GM18498 (cell line): ENCODE measurements around the gene SERPINB8.
A peak's percentile ranks its signal among the peaks of the same experiment; 100 is the strongest.

Experiments
- ATAC-seq: cut with Tn5 transposase; IDR thresholded peaks from one replicate; pipeline ENCODE4 v1.9.1; 2021; ENCODE audit warnings: mild to moderate bottlenecking, moderate library complexity; ENCODE audit not compliant: unreplicated experiment

Gene SERPINB8

DNA sequence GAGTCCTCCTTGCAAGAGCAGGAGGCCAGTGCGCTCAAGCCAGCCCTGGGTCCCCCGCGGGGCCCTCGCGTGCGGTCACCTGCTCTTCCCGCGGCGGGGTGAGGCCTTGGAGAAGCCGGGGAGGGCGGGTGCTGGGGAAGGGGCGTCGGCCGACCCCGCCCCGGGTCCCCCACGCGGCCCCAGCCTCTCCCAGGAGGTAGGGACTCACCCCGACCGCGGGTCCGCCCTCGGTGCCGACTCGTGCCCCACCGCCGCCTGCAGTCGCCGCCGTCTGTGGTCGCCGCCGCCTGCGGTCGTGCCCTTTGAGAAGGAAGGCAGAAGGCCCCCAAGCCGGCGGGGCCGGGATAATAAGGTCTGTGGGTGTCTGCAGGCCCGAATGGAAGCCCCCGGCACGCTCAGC is 32.7 kb downstream of the SERPINB8 start:
- ATAC-seq: no peak

DNA sequence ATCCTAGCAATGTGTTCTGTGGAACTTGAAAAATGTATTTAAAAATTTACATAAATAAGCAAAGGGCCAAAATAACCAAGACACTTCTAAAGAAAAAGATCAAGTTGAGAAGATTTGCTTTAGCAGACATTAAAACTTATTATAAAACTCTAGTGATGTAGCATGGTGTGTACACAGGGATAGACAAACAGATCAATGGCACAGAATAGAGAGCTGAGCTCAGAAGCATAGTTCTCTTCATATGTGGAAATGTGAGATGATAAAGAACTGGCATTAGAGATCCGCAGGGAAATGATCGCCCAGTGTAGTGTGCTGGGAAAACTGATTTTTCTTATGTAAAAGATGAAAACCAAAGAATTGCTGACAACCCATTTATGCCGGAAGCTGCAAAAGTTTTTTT is 39.4 kb downstream of the SERPINB8 start:
- ATAC-seq: no peak

DNA sequence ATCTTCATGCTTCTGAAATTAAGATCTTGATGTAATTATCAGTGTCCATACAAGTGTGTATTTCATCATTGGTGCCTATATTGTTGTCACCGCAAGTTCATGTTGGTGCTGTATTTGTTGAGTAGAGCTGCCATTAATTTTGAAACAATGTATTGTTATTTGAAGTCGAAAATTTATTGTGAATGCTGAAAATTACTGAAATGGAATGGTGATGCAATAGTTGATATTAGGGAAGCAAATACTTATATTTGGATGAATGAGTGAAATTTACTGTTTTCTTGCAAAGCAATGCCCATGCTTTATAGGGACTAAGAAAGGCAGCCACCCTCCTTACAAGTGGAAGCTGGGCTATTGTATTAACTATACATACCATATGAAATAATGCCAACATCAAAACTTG is 41.6 kb downstream of the SERPINB8 start:
- ATAC-seq: no peak

GRCh38 chr18:64017870-64018269 is 48.0 kb downstream of the SERPINB8 start:
- ATAC-seq: no peak

- no peak for ATAC-seq
Observed at GRCh38 chr18:64019922-64020756, 50.3 kb downstream of the SERPINB8 start.

DNA sequence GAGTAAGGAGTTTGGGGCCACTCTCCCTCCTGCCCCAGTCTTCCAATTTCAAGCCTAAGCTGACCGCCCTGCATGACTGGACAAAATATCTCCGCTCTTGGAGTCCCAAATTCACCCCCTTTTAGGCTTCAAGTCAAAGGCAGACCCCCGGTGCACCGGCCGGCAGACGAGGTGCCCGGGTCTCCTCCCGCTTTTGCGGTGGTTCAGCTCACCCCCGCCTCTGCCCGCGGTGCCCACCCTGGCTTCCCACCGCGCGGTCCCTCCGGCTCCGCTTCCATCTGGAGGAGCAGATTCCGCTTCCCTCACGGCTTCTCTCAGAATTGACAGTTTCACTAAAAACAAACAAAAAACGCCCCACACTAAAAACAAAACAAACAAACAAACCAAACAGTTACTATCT is 56.5 kb downstream of the SERPINB8 start:
- no peak for ATAC-seq

- ATAC-seq: peak; percentile 76
Observed at GRCh38 chr18:64027931-64028695, 58.2 kb downstream of the SERPINB8 start.

DNA sequence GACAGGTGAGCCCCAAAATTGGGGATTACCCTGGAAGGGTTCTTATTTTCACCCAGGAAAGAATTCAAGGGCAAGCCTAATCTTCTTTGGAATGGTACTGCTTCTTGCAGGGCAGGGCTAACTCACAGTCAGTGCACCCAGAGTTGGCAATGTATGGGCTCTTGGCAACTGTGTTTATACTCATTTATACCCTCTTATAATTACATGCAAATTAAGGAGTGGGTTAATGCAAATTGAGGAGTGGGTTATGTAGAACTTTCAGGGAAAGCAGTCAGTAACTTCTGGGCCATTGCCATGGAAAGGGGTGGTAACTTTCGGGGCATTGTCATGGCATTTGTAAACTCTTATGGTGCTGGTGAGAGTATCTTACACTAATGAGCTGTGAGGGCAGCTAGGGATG is 59.2 kb downstream of the SERPINB8 start:
- no peak for ATAC-seq

GRCh38 chr18:64031411-64031810 is 61.5 kb downstream of the SERPINB8 start:
- no peak for ATAC-seq

DNA sequence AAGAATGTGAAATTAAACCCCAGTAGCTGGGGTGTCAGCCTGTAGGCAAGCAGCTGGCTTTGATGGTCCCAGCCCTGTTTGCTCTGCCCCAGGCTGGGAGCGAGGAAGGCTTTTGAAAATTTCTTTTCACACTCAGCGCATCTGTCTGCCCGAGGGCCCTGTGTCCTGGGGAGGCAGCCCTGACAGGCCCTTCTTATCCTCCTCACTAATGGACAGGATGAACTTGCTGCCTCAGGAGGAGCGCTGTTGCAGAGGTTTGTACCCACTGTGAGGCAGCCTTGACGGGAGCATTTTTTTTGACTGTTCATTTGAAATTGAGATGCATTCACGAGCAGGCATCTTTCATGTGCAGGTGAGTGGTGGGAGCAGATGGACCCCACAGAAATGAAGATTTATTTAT is 62.4 kb downstream of the SERPINB8 start:
- ATAC-seq: no peak

GRCh38 chr18:64037812-64038414 is 68.0 kb downstream of the SERPINB8 start:
- peak; percentile 71 for ATAC-seq
